ENCODE results near the gene HAPLN2. TPM values are rescaled to one million over a fixed set of nuclear protein-coding genes. Genes with fewer than 3 reads are reported as not detected.
A peak's percentile ranks its signal among the peaks of the same experiment; 100 is the strongest.

HAPLN2 gene
- polyA plus RNA-seq, 12 donors: 0.22 to 0.94 (median 0.39) TPM; not detected in 4

GRCh38 chr1:156644640-156645039 is 25.4 kb downstream of the HAPLN2 start:
- DNase-seq: no peak

- no peak for DNase-seq
Measured at GRCh38 chr1:156645056-156645455, 25.8 kb downstream of the HAPLN2 start.

GRCh38 chr1:156645666-156646065 is 26.5 kb downstream of the HAPLN2 start:
- no peak for DNase-seq

GRCh38 chr1:156646738-156647211 is 27.6 kb downstream of the HAPLN2 start:
- DNase-seq: no peak

- no peak for DNase-seq
Measured at GRCh38 chr1:156647351-156647750, 28.1 kb downstream of the HAPLN2 start.

GRCh38 chr1:156648496-156648895 is 29.3 kb downstream of the HAPLN2 start:
- no peak for DNase-seq

GRCh38 chr1:156648951-156649350 is 29.7 kb downstream of the HAPLN2 start:
- DNase-seq: no peak

- DNase-seq: no peak
Measured at GRCh38 chr1:156652131-156652991, 33.1 kb downstream of the HAPLN2 start.

GRCh38 chr1:156652992-156653355 is 33.8 kb downstream of the HAPLN2 start:
- DNase-seq: no peak

GRCh38 chr1:156654700-156655099 is 35.5 kb downstream of the HAPLN2 start:
- DNase-seq: no peak

- no peak for DNase-seq
Measured at GRCh38 chr1:156655151-156655903, 36.1 kb downstream of the HAPLN2 start.

- no peak for DNase-seq
Measured at GRCh38 chr1:156655904-156656516, 36.8 kb downstream of the HAPLN2 start.

GRCh38 chr1:156656806-156657740 is 37.9 kb downstream of the HAPLN2 start:
- peak; percentile 77 for DNase-seq

GRCh38 chr1:156657741-156658319 is 38.6 kb downstream of the HAPLN2 start:
- no peak for DNase-seq

- DNase-seq: no peak
Measured at GRCh38 chr1:156658496-156658895, 39.3 kb downstream of the HAPLN2 start.

GRCh38 chr1:156658945-156659574 is 39.8 kb downstream of the HAPLN2 start:
- no peak for DNase-seq

- no peak for DNase-seq
Measured at GRCh38 chr1:156659661-156659987, 40.4 kb downstream of the HAPLN2 start.

GRCh38 chr1:156659988-156660751 is 41.0 kb downstream of the HAPLN2 start:
- DNase-seq: peak; percentile 97

- DNase-seq: no peak
Measured at GRCh38 chr1:156660752-156661112, 41.5 kb downstream of the HAPLN2 start.
